Ectodermal cell (in vitro differentiated cells): ENCODE measurements around the gene FAM50B.

Source experiments
- H3K27ac ChIP-seq: 2 replicates; pipeline ENCODE4 v1.7.0; 2013; ENCODE audit warnings: mild to moderate bottlenecking, low read depth, low read length; ENCODE audit not compliant: insufficient read depth, poor library complexity, severe bottlenecking
- H3K27me3 ChIP-seq: 2 replicates; pipeline ENCODE4 v1.7.0; 2013; ENCODE audit warnings: mild to moderate bottlenecking, low read length; ENCODE audit not compliant: insufficient read depth, control insufficient read depth, poor library complexity, severe bottlenecking
- H3K36me3 ChIP-seq: one replicate; pipeline ENCODE4 v1.7.0; 2013; ENCODE audit warnings: low read length; ENCODE audit not compliant: control insufficient read depth, insufficient read depth
- H3K4me1 ChIP-seq: one replicate; pipeline ENCODE4 v1.7.0; 2013; ENCODE audit warnings: low read length; ENCODE audit not compliant: control insufficient read depth, insufficient read depth
- H3K4me3 ChIP-seq: 2 replicates; pipeline ENCODE4 v1.7.0; 2013; ENCODE audit warnings: low read depth, low read length, control low read depth; ENCODE audit not compliant: insufficient read depth
- H3K9me3 ChIP-seq: 2 replicates; pipeline ENCODE4 v1.7.0; 2013; ENCODE audit warnings: mild to moderate bottlenecking, low read length, moderate library complexity; ENCODE audit not compliant: control insufficient read depth
- WGBS, 2 experiments: methylation state at CpG; one replicate each; pipeline ENCODE4 v1.1.7; 2013; ENCODE audit warnings: missing lambda C conversion rate in 2 of 2; 5-methylcytosine and 5-hydroxymethylcytosine counted together

The FAM50B gene

GRCh38 chr6:3882866-3883265 is 33.7 kb downstream of the FAM50B start:
- Histone ChIP-seq H3K4me3 (no peak overlapping the region), H3K27me3 (no peaks in the 10 kb centered on the region), H3K36me3 (no peaks in the 10 kb centered on the region), H3K9me3 (no peaks in the 10 kb centered on the region), H3K27ac (no peak overlapping the region), H3K4me1 (no peaks in the 10 kb centered on the region)
- WGBS, 2 experiments: 83% methylated on average over 5 of the region's 5 CpGs

- H3K4me3 ChIP-seq: no peak overlapping the region
- no peaks in the 10 kb centered on the region for H3K27me3 ChIP-seq
- no peaks in the 10 kb centered on the region for H3K9me3 ChIP-seq
- WGBS, 2 experiments: 92 to 94% methylated on average over 6 of the region's 6 CpGs
- H3K4me1 ChIP-seq: no peaks in the 10 kb centered on the region
- H3K27ac ChIP-seq: no peak overlapping the region
- H3K36me3 ChIP-seq: no peaks in the 10 kb centered on the region
These were observed 35.0 kb downstream of the FAM50B start for GRCh38 chr6:3884007-3884745.

DNA sequence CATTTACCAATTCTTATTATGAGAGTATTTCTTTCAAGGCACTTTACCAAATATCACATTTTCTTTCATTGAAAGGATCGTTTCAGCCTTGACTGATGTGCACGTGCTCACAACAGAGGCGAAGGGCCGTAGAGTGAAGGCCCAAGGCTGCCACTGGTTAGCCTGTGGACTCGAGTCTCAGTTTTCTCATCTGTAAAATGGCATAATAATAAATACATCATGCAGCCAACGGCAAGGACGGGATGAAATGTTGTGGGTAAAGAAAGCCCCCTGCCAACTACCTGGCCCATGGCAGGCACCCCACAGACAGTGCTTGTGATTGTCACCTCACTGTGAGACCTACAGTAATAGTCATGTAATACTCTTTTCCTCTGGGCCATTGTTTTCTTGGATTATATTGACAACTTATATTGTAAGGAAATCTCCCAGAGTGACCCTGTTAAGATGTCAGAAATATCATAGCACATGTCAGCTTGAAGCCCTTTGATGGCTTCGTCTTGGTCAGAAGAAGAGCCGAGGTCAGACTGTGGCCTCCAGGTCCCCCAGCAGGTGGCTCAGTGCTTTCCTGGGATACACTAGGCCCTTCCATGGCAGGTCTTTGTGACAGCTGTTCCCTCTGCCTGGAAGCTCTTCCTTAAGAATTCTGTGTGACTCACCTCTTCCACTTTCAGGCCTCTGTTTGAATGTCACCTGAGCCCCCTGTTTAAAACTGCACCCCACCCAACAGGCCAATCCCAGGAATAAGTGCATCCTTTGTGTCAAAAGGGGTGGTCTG is 36.3 kb downstream of the FAM50B start:
- Histone ChIP-seq H3K9me3 (no peaks in the 10 kb centered on the region), H3K27me3 (no peaks in the 10 kb centered on the region), H3K4me1 (no peaks in the 10 kb centered on the region), H3K4me3 (no peak overlapping the region), H3K36me3 (no peaks in the 10 kb centered on the region), H3K27ac (no peak overlapping the region)
- WGBS, 2 experiments: 91 to 95% methylated on average over 8 to 9 of the region's 9 CpGs

GRCh38 chr6:3887150-3887700 is 38.1 kb downstream of the FAM50B start:
- Histone ChIP-seq H3K27me3 (no peaks in the 10 kb centered on the region), H3K27ac (no peak overlapping the region), H3K36me3 (no peaks in the 10 kb centered on the region), H3K9me3 (no peaks in the 10 kb centered on the region), H3K4me1 (no peaks in the 10 kb centered on the region), H3K4me3 (no peak overlapping the region)
- WGBS, 2 experiments: 87 to 90% methylated on average over 9 of the region's 9 CpGs

DNA sequence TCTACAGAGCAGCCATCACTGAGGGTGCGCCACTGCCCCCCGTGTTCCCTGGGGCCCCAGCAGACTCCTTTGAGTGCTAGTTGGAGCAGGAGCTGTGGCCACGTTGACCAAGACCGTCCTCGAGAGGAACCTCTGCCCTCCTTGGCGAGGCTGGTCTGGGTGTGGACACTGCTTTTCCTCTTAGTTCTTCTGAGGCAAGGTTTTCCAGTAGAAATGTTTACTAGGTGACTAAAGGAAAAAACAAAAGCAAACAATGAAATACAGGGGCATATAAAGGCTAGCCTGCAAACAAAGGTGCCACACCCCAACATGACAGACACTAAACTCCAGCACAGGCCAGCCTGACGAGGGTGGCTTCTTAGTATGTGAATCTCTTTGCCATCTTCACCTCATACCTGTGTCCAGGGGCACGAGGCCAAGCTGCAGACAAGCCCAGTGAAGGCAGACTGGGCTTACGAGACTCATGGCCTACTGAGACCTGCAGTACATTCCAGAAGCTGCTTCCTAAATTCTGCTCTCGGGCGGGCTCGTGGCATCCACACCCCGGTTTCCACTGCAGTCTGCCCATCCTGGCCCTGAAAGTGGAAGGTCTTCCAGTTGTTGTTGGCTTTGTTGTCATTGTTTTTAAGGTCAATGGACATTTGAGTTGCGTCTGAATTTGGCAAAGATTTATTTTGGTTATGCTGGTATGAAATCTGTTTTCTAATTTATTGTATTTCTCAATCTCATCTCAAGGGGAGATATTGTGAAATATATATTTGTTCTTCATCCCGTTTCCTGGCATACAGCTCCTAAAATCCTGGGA is 39.2 kb downstream of the FAM50B start:
- no peaks in the 10 kb centered on the region for H3K9me3 ChIP-seq
- H3K27me3 ChIP-seq: no peaks in the 10 kb centered on the region
- WGBS, 2 experiments: 94 to 95% methylated on average over 14 to 15 of the region's 15 CpGs
- H3K27ac ChIP-seq: no peak overlapping the region
- no peaks in the 10 kb centered on the region for H3K36me3 ChIP-seq
- no peaks in the 10 kb centered on the region for H3K4me1 ChIP-seq
- no peak overlapping the region for H3K4me3 ChIP-seq

GRCh38 chr6:3890047-3890446 is 40.9 kb downstream of the FAM50B start:
- no peaks in the 10 kb centered on the region for H3K27me3 ChIP-seq
- no peaks in the 10 kb centered on the region for H3K36me3 ChIP-seq
- WGBS, 2 experiments: 89 to 97% methylated on average over 7 to 9 of the region's 9 CpGs
- H3K27ac ChIP-seq: no peak overlapping the region
- no peaks in the 10 kb centered on the region for H3K9me3 ChIP-seq
- H3K4me3 ChIP-seq: no peak overlapping the region
- H3K4me1 ChIP-seq: no peaks in the 10 kb centered on the region

- no peak overlapping the region for H3K4me3 ChIP-seq
- WGBS, 2 experiments: 91 to 97% methylated on average over 3 of the region's 3 CpGs
- no peaks in the 10 kb centered on the region for H3K9me3 ChIP-seq
- no peaks in the 10 kb centered on the region for H3K36me3 ChIP-seq
- no peaks in the 10 kb centered on the region for H3K27me3 ChIP-seq
- H3K4me1 ChIP-seq: no peaks in the 10 kb centered on the region
- no peak overlapping the region for H3K27ac ChIP-seq
These were observed 42.7 kb downstream of the FAM50B start for GRCh38 chr6:3891883-3892282.

- Histone ChIP-seq H3K27ac (no peak overlapping the region), H3K9me3 (no peaks in the 10 kb centered on the region), H3K4me1 (no peaks in the 10 kb centered on the region), H3K27me3 (no peaks in the 10 kb centered on the region), H3K36me3 (no peaks in the 10 kb centered on the region), H3K4me3 (no peak overlapping the region)
- WGBS, 2 experiments: 88 to 90% methylated on average over 6 of the region's 6 CpGs
These were observed 43.4 kb downstream of the FAM50B start for GRCh38 chr6:3892603-3893002.

- 95% methylated on average over 10 of the region's 10 CpGs for WGBS, 2 experiments
- H3K4me3 ChIP-seq: no peak overlapping the region
- no peaks in the 10 kb centered on the region for H3K27me3 ChIP-seq
- no peaks in the 10 kb centered on the region for H3K36me3 ChIP-seq
- no peaks in the 10 kb centered on the region for H3K9me3 ChIP-seq
- H3K27ac ChIP-seq: no peak overlapping the region
- H3K4me1 ChIP-seq: no peaks in the 10 kb centered on the region
These were observed 44.3 kb downstream of the FAM50B start for GRCh38 chr6:3893487-3893886.

DNA sequence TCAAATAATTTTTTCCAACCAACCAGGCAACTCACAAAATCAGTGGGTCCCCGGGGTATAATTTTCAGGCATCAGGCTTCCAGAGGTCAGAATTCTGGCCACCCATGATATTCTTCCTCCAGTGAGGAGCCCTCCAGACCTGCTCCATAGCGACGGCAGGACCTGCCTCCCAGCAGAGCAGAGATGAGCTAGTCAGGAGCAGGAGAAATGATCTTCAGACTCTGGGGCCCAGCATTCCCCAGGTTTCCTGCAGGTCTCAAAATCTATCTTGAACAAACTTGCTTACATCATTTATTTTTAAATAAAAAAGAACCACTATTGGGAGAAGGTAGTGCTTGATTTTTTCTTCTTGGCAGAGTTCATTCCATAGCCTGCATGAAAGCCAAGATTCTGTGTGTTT is 44.7 kb downstream of the FAM50B start:
- Histone ChIP-seq H3K27me3 (no peaks in the 10 kb centered on the region), H3K4me1 (no peaks in the 10 kb centered on the region), H3K4me3 (no peak overlapping the region), H3K36me3 (no peaks in the 10 kb centered on the region), H3K9me3 (no peaks in the 10 kb centered on the region), H3K27ac (no peak overlapping the region)
- WGBS, 2 experiments: 86 to 91% methylated on average over 3 of the region's 3 CpGs
